Nucleus accumbens (tissue), 56 donors: Measurements from ENCODE around the gene MDM2.
A peak's percentile ranks its signal among the peaks of the same experiment; 100 is the strongest.

Source experiments
- DNase-seq, 56 donors: peaks; one replicate each; lab custom pipeline; 2025; lab: John Stamatoyannopoulos, UW

The MDM2 gene

DNA sequence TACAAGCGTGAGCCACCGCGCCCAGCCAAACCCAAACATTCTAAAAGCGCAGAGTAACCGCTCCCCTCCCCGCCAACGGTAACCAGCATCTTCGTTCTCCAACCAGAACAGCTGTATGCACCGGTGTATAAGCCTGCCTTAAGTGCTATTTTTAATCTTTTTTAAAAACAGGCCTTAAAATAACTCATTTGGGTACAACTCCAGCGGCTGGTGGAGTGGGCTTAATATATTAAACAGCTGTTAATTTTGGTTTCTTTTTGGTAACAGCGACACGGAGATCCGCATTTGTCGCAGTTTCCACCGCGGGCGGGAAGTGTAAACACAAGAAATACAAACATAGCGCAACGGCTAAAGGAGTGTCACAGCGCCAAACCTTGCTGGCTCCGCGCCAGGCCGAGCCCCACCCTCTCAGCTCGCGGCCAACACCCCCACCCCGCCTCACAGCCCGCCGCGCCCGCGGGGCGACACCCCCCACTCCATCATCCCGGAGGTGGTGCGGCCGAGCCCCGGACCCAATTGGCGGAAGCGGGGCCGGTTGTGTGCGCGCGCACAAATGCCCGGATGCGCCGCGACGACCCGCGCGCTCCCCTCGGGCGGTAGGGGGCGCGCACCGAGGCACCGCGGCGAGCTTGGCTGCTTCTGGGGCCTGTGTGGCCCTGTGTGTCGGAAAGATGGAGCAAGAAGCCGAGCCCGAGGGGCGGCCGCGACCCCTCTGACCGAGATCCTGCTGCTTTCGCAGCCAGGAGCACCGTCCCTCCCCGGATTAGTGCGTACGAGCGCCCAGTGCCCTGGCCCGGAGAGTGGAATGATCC is at the start of gene MDM2:
Gene MDM2 (plus strand): TSS at position 602 of the 812 bp plus-strand sequence. CDS start 301 bp downstream, outside the sequence.
- peak; percentile 30 to 95 (median 84) for DNase-seq

DNA sequence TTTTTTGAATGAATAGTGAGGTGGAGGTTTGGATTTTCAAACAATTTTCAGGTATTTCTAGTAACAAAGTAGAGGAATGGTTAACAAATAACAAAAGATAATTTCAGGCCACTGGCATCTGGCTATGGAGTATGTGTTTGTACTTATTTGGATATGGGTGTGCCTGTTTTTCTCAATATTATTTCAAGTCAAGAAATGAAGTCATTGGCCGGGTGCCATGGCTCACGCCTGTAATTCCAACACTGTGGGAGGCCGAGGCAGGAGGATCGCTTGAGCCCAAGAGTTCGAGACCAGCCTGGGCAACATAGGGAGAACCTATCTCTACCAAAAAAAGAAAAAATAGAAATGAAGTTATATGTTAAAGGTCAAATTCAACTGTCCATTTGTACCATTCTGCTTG is 48.1 kb upstream of the MDM2 start:
- DNase-seq: no peak

DNA sequence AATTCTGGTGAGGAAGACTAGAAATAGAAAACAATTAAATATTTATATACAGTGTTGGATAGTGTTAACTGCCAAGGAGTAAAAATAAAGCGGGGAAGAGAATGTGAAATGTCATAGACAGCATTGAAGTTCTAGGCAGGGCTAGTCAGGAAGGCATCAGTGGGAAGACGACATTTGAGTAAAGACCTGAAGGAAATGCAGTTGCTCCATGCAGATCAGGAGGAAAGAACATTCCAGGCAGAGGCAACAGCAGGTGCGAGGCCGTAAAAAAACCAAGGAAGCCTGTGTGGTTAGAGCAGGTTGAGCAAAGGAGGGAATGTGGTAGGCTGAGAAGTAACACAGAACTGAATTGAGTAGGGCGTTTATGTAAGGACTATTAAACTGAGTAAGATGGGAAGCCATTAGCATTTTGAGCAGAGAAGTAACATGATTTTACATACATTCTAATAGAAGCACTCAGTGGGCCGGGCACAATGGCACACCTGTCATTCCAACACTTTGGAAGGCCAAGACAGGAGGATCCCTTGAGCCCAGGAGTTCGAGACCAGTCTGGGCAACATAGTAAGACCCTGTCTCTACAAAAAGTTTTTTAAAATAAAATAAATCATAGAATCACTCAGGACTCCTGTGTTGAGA is 47.1 kb upstream of the MDM2 start:
- no peak for DNase-seq

DNA sequence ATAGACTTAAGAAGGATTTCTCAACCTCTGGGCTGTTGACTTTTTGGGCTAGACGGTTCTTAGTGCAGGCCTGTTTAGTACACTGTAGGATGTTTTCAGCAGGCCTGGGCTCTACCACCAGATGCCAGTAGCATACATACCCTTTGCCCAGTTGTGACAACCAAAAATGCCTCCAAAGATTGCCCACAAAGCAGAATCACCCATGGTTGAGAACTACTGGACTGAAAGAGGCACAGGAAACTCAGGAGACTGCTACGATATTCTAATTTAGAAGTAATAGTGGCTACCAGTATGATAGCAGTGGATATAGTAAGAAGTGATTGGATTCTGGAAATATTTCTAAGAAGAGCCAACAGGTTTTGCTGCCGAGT is 46.5 kb upstream of the MDM2 start:
- DNase-seq: no peak

DNA sequence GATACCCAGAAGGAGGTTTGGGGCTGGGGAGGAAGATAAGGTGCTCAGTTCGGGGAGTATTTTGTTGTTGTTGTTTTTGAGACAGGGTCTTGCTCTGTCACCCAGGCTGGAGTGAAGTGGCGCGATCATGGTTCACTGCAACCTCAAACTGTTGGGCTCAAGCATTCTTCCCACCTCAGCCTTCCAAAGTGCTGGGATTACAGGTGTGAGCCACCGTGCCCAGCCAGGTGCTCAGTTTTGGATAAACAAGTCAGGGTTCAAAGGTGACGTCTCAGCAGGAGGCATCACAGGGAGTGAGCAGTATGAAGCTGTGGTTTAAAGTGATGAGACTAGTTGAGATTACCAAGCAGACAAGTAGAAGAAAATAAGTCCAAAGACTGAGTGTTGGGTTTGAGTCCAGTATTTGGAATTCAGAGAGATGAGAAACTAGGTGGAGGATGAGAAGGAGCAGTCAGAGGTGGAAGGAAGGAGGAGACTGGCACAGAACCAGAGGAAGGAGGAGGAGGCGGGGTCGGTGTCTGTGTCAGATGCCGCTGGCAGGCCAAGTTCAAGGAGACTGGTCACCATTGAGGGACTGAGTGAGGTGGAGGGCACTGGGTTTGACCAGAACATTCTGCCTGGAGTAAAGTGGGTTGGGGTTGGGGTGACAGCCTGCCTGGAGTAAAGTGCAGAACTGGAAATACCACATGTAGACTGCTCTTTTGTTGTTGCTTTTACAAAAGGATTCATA is 45.9 kb upstream of the MDM2 start:
- no peak for DNase-seq

DNA sequence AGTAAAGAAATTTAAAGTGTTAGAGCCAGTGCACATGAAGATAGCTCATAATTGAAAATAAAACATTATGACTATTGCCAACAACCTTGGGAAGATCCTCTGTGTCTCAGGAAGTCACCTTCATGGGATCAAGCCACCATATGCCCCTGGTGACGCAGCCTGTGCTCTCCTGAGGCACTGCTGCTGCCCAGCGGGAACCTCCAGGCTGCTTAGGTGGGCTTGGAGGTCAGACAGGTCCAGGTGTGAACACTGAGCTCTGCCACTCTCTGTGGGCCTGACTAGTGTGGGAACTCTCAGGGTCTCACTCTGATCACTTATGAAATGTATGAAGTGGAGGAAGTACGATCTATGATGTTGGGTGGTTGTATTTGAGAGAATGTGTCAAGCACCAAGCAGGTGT is 45.3 kb upstream of the MDM2 start:
- no peak for DNase-seq

DNA sequence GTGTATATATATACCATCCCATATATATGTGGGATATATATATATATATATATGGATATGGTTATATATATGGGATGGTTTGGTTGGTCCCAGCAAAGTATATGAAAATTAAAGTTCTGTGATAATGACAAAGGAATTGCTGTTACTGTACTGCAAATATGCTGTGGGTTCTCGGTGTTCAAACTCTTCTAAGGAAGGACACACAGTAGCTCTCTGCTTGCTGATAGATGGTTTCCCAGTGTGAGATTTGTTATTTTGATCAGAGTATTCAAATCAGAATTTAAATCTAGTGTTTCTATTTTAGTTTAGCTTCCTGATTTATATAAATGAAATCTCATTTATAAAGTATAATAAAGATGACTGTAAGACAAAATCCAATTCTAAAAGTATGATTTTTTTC is 42.3 kb upstream of the MDM2 start:
- DNase-seq: no peak

DNA sequence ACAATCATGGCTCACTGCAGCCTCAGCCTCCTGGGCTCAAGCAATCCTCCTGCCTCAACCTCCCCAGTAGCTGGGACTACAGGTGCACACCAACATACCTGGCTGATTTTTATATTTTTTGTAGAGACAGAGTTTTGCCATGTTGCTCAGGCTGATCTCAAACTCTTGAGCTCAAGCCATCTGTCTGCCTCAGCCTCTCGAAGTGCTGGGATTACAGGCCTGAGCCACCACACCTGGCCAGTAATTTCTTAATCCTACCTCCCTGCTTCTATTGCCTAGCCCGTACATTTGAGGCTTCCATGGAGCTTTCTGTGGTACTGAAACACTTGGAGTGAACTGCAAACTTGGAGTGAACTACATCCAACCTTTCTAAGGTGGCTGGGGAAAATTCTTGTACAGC is 41.3 kb upstream of the MDM2 start:
- no peak for DNase-seq

DNA sequence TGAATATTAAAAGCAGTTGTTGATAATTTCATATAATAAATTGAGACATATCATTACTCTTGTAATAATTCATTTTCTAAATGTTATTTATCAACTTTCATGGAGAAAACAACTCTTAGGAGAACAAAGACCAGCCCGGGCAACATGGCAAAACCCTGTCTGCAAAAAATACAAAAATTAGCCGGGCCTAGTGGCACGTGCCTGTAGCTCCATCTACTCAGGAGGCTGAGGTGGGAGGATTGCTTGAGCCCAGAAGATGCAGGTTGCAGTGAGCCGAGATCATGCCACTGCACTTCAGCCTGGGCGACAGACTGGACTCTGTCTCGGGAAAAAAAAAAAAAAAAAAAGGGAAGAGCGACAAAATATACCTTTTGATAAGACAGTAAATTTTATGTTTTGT is 40.8 kb upstream of the MDM2 start:
- no peak for DNase-seq

DNA sequence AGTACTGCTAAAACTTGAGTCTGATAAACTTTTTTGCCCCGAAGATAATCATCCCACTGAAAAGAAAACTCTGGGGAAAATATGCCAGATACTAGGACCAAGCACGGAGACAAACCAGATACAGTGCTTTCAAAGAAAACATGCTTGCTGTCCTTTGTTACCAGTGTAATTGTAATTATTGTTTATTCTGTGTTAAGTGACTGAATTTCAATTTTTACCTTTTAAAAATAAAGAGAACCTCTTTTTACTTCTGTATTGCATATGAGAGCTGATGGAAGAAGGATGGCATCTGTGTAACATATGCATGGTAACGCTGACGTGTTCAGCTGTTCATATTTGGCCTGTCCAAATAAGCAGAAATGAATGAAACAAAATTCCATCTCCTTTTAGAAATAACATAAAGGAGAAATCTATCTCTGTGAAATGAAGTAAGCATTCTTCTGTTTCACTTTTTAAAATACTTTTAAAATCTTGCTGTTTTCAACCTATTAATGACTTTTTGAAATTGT is 39.5 kb upstream of the MDM2 start:
- no peak for DNase-seq

DNA sequence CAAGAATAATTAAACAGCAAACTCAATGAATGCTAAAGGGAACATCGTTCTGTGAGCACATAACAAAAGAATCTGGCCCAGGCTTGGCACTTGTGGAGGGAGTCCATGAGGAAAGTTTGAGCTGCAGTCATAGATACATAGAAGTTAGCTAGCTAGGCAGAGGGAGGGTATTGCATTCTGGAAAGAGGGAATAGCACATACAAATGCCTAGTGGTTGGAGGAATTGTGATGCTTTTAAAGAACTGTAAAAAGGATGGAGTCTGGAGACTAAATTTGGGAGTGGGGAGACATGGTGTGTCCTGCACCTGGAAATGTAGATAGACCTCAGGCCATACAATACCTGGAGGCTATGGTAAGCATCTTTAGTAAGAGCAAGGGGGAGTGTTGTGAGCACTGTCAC is 38.0 kb upstream of the MDM2 start:
- DNase-seq: no peak

DNA sequence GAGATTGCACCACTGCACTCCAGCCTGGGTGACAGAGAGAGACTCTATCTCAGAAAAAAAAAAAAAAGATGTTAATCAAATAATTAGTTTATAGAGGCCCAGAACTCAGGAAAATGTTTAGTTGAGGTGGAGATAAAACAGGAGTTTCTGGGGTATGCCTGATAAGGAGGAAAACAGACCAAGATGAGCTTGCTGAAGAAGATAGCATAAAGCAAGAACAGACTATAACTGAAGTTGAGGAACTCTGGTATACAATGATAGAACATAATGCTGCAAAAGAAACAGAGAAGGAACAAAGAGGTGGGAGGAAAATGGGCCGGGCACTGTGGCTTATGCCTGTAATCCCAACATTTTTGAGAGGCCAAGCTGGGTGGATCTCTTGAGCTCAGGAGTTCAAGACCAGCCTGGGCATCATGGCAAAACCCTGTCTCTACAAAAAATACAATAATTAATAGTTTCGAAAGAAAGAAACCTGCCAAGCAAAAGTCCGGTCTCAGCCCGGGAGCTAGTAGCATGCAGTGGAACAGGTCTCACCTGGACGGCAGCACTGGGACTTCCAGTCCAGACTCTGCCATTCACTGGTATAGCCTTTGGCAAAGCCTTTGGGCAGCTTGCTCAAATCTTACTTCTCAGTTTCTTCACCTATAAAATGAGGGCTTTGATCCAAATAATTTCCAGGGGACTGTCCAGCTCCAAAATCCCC is 36.6 kb upstream of the MDM2 start:
- DNase-seq: no peak

DNA sequence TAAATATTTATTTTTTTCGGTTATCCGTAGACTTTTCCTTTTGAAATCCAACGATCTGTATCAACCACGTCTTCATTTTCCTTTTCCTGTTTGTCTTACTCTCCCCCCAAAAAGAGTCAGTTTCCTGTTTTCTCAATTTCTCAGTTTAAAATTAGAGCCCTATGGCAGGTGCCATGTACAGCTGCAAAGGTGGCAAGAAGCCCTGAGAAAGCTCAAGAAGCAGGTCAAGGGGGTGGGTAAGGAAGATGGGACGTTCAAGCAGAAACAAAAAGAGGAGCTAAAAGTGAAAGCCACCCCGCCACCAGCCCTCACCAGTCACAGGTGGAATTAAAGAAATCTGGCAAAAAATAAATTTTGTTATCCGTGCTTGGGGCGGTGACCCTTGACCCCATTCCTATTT is 35.3 kb upstream of the MDM2 start:
- no peak for DNase-seq

DNA sequence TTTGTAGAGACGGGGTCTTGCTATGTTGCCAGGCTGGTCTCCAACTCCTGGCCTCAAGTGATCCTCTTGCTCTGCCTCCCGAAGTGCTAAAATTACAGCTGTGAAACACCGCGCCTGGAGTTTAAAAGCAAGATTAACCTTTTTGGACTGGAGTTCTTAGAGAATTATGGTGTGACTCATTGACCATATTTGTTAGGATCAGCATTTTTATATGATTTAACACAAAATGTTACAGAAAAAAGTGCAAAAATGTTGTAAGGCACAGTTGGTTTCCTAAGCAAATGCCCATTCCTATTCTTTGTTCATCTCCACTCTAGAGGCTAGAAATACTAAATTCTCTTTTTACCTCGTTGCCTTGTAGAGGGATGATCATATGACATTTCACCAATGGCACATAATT is 34.4 kb upstream of the MDM2 start:
- DNase-seq: no peak

DNA sequence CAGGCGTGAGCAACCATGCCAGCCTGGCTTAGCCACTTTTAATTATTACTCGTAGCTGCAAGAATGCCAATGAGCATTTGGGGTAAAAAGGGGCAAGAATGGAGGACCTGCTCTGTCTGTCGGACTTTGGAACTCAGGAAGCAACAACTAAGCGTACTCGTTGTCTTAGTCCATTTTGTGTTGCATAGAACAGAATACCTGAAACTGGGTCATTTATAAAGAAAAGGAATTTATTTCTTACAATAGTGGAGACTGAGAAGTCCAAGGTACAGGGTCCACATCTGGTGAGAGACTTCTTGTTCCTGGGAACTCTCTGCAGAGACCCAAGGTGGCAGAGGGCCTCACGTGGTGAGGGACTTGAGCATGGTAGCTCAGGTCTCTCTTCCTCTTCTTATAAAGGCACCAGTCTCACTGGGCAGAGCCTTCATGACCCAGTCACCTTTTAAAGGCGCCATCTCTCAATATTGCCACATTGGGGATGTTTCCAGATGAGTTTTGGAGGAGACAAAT is 32.8 kb upstream of the MDM2 start:
- DNase-seq: no peak

DNA sequence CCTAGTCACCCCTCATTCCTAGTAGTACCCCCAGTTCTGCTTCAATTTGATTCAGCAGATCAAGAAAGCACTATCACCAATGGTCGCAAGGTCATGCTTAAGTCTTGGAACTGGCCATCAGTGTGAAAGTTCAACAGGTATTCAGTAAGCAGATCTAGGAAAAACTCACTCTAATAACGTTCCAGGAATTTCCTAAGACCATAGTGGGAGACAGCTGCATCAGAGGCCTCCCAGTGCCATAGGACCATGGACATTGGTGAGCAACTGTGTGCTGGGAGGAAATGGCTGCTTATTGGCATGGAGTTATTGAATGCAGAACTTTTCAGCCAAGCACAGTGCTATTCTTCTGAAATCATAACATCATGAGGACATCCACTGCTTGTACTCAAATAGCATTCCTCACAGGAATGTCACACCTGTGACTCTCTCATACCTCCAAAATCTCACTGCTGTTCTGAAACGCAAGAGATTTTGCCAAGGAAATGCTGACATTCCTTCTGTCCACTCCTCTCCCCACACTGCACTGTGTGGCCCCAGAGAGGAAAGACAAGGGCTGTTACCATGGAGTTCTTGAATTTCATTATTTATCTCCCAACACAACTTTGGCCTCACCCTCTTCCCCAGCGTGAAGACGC is 30.9 kb upstream of the MDM2 start:
- DNase-seq: no peak

DNA sequence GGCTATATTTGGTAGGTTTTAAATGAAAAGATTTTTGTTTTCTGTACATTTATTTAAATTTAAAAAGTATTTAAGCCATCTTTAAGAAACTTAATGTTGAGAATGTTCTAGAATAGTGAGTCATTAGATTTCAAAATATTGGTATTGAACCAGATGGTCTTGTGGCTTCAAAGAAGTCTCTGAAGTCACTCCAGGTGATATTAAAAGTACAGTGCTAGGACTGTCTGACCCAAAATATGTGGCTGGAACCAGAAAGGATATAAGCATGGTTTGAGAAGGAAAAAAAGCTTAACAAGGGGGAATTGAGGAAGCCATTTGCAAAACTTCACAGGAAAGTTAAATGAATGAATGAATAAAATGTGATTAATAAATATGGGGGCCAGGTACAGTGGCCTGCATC is 28.7 kb upstream of the MDM2 start:
- DNase-seq: no peak

DNA sequence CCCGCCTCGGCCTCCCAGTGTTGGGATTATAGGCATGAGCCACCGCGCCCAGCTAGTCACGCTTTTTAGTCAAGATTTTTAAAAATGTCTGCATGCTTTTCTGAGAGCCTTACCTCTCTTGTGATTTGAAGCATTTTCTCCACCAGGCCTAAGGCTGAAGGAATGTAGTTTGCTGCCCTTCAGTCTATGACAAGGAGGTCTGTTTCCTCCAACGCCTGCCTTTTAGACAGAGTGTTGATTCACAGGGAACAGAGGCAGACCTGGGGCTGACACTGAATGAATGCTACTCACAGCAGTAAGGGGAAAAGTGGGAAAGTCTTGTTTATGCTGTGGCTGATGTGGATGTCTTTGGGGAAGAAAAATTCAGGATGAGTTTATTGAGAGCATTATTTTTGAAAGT is 27.2 kb upstream of the MDM2 start:
- peak in 1 of 56 donors; percentile 6 for DNase-seq

DNA sequence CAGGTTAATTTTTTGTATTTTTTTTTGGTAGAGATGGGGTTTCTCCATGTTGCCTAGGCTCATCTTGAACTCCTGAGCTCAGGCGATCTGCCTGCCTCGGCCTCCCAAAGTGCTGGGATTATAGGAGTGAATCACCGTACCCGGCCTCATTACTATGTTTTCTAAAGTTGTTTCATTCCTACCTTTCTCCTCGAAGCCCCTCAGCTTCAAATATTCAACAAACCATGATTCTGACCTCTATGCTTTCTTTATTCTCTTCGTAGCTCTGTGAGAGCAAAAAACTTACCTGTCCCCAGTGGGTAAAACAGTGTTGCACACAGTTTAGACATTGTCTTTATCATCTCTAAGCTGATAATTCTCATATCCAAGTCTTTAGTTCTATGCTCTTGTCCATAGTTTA is 26.2 kb upstream of the MDM2 start:
- no peak for DNase-seq

DNA sequence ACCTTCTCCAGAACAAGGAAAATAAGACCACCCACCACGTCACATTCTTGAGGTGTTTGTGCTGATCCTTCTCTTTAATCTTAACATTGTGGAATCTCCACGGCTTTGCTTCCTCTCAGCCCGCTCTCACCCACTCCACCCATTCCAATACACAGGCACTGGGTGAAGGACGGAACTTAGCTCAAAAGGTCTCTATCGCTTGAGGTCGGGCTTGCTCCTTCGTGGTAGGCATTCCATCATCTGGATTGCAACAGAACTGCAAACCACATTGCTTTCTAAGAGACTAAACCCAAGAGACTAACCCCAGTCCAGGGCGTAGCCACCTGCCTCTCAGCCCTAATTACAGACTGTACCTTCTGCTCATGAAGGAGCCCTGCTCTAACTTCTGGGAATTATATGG is 24.0 kb upstream of the MDM2 start:
- DNase-seq: no peak
